Measurements from ENCODE around the gene TRMT61B. TPM values are rescaled to one million over a fixed set of nuclear protein-coding genes. Genes with fewer than 3 reads are reported as not detected.
A peak's percentile ranks its signal among the peaks of the same experiment; 100 is the strongest.

TRMT61B gene
- total RNA-seq, 1 experiment from 2014 or later: 21.7 TPM

GRCh38 chr2:28901202-28901601 lies 31.1 kb upstream of the TRMT61B start:
- H3F3A ChIP-seq (ENCODE audit: low read length, unreplicated experiment): peaks cover 13% of the 10 kb centered on the region
- BruUV-seq (replicated peaks): no TSS peak
- ATAC-seq: no peak
- POLR2A ChIA-PET (ENCODE audit: unreplicated experiment): no interaction called here
- no peak overlapping the region for H3K27ac ChIP-seq (ENCODE audit: low read length)
- intact Hi-C loops (cut with micrococcal nuclease): loop anchor here (5.0 kb wide), 1 partner anchor 44 kb away; no protein-coding TSS in a partner anchor
- TF ChIP-seq EZH2 (IDR thresholded peaks at IDR 0.05; ENCODE audit: low read length, unreplicated experiment) (no peak), EZH2phosphoT487 (IDR thresholded peaks at IDR 0.05; ENCODE audit: borderline replicate concordance, low read length) (no peak)
- TF ChIP-seq, protein P1, sequence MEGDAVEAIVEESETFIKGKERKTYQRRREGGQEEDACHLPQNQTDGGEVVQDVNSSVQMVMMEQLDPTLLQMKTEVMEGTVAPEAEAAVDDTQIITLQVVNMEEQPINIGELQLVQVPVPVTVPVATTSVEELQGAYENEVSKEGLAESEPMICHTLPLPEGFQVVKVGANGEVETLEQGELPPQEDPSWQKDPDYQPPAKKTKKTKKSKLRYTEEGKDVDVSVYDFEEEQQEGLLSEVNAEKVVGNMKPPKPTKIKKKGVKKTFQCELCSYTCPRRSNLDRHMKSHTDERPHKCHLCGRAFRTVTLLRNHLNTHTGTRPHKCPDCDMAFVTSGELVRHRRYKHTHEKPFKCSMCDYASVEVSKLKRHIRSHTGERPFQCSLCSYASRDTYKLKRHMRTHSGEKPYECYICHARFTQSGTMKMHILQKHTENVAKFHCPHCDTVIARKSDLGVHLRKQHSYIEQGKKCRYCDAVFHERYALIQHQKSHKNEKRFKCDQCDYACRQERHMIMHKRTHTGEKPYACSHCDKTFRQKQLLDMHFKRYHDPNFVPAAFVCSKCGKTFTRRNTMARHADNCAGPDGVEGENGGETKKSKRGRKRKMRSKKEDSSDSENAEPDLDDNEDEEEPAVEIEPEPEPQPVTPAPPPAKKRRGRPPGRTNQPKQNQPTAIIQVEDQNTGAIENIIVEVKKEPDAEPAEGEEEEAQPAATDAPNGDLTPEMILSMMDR (conservative IDR thresholded peaks at IDR 0.05; ENCODE audit: low read depth, low read length): no peak
- H3K9ac ChIP-seq (ENCODE audit: low read length): no peak overlapping the region
- peaks cover 97% of the 10 kb centered on the region for H4K20me1 ChIP-seq (ENCODE audit: low read length)
- no peak for DNase-seq
- H3K79me2 ChIP-seq (ENCODE audit: low read length): peaks cover 100% of the 10 kb centered on the region
- H3K27me3 ChIP-seq (ENCODE audit: low read length): no peaks in the 10 kb centered on the region
- CTCF ChIA-PET: no interaction called here
- no peak overlapping the region for H3K4me3 ChIP-seq (ENCODE audit: low read length)
- H3K4me2 ChIP-seq (ENCODE audit: low read length): no peak overlapping the region
- no peaks in the 10 kb centered on the region for H3K9me3 ChIP-seq (ENCODE audit: low read length)
- H3K4me1 ChIP-seq (ENCODE audit: insufficient read depth, low read length): peaks cover 49% of the 10 kb centered on the region
- no peaks in the 10 kb centered on the region for H3K9me2 ChIP-seq (replicated peaks; ENCODE audit: low read length)
- H2AFZ ChIP-seq (ENCODE audit: low read length): no peak overlapping the region
- H3K36me3 ChIP-seq (ENCODE audit: low read depth, low read length): peaks cover 57% of the 10 kb centered on the region

- TF ChIP-seq, protein P1 (conservative IDR thresholded peaks at IDR 0.05; ENCODE audit: low read depth, low read length): no peak
- TF ChIP-seq EZH2 (IDR thresholded peaks at IDR 0.05; ENCODE audit: low read length, unreplicated experiment) (no peak), EZH2phosphoT487 (IDR thresholded peaks at IDR 0.05; ENCODE audit: borderline replicate concordance, low read length) (no peak)
- peak overlapping the region; percentile 93 for H3K4me2 ChIP-seq (ENCODE audit: low read length)
- H4K20me1 ChIP-seq (ENCODE audit: low read length): peaks cover 74% of the 10 kb centered on the region
- H3K9me2 ChIP-seq (replicated peaks; ENCODE audit: low read length): no peaks in the 10 kb centered on the region
- peaks cover 38% of the 10 kb centered on the region for H3K36me3 ChIP-seq (ENCODE audit: low read depth, low read length)
- peak overlapping the region; percentile 92 for H3K4me3 ChIP-seq (ENCODE audit: low read length)
- H3F3A ChIP-seq (ENCODE audit: low read length, unreplicated experiment): peaks cover 7% of the 10 kb centered on the region
- BruUV-seq (replicated peaks): no TSS peak
- intact Hi-C loops (cut with micrococcal nuclease): no loop called here
- CTCF ChIA-PET: no interaction called here
- H2AFZ ChIP-seq (ENCODE audit: low read length): no peak overlapping the region
- POLR2A ChIA-PET (ENCODE audit: unreplicated experiment): no interaction called here
- H3K79me2 ChIP-seq (ENCODE audit: low read length): peaks cover 87% of the 10 kb centered on the region
- ATAC-seq (no peak), DNase-seq (no peak)
- H3K9me3 ChIP-seq (ENCODE audit: low read length): no peaks in the 10 kb centered on the region
- H3K4me1 ChIP-seq (ENCODE audit: insufficient read depth, low read length): peaks cover 31% of the 10 kb centered on the region
- no peaks in the 10 kb centered on the region for H3K27me3 ChIP-seq (ENCODE audit: low read length)
- H3K9ac ChIP-seq (ENCODE audit: low read length): no peak overlapping the region
- no peak overlapping the region for H3K27ac ChIP-seq (ENCODE audit: low read length)
Measured at GRCh38 chr2:28898048-28898447, 27.9 kb upstream of the TRMT61B start.

- Histone ChIP-seq H2AFZ (ENCODE audit: low read length) (no peak overlapping the region), H3K4me3 (ENCODE audit: low read length) (peak overlapping the region; percentile 92), H3K27ac (ENCODE audit: low read length) (no peak overlapping the region), H3K4me1 (ENCODE audit: insufficient read depth, low read length) (peaks cover 24% of the 10 kb centered on the region), H3K79me2 (ENCODE audit: low read length) (peaks cover 75% of the 10 kb centered on the region), H4K20me1 (ENCODE audit: low read length) (peaks cover 63% of the 10 kb centered on the region), H3K4me2 (ENCODE audit: low read length) (peak overlapping the region; percentile 93), H3K9me3 (ENCODE audit: low read length) (no peaks in the 10 kb centered on the region), H3K36me3 (ENCODE audit: low read depth, low read length) (peaks cover 26% of the 10 kb centered on the region; the same call in 1 of the 2 replicates), H3K27me3 (ENCODE audit: low read length) (no peaks in the 10 kb centered on the region), H3K9ac (ENCODE audit: low read length) (no peak overlapping the region), H3K9me2 (replicated peaks; ENCODE audit: low read length) (no peaks in the 10 kb centered on the region), H3F3A (ENCODE audit: low read length, unreplicated experiment) (peaks cover 5% of the 10 kb centered on the region)
- TF ChIP-seq EZH2phosphoT487 (IDR thresholded peaks at IDR 0.05; ENCODE audit: borderline replicate concordance, low read length) (no peak), EZH2 (IDR thresholded peaks at IDR 0.05; ENCODE audit: low read length, unreplicated experiment) (no peak)
- TF ChIP-seq, protein P1 (conservative IDR thresholded peaks at IDR 0.05; ENCODE audit: low read depth, low read length): no peak
- ChIA-PET POLR2A (ENCODE audit: unreplicated experiment) (no interaction called here), CTCF (interaction anchor here (0.5 kb wide), 1 partner anchor 789 kb away, joined by 3 read pairs; no protein-coding TSS in a partner anchor)
- DNase-seq (peak; percentile 73), ATAC-seq (peak; percentile 31)
- BruUV-seq (replicated peaks): no TSS peak
- intact Hi-C loops (cut with micrococcal nuclease): no loop called here
Measured at GRCh38 chr2:28896906-28897305, 26.8 kb upstream of the TRMT61B start.
